Activated T-helper 1 cell treated with Interleukin-2 at 50 U/mL for 16 hours (primary cell): ENCODE results near the gene PKP2.

Experiments
- DNase-seq: peaks from one replicate; pipeline ENCODE4 v3.0.0-alpha.2; 2020; ENCODE audit warnings: low read depth

The PKP2 gene

GRCh38 chr12:32896432-32897280 lies at the start of gene PKP2:
TSS of gene PKP2 (minus strand) at chr12:32896777. CDS start at chr12:32896731, 46 bp downstream.
- no peak for DNase-seq

- DNase-seq, result no peak
These were observed 47.6 kb upstream of the PKP2 start for GRCh38 chr12:32944195-32944594.

DNA sequence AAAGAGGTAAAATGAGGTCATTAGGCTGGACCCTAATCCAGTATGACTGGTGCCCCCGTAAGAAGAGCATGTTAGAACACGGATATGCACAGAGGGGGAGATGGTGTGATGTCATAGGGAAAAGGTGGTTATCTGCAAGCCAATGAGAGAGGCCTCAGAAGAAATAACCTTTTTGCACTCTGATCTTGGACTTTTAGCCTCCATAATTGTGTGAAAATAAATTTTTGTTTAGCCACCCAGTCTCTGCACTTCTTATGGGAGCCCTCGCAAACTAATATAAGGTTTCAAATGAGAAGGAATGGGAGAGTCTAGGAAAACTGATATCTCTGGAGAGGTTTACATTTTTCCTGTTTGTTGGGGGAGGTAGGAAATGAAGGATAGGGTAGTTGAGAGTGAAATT lies 43.2 kb upstream of the PKP2 start:
- DNase-seq, result no peak

DNA sequence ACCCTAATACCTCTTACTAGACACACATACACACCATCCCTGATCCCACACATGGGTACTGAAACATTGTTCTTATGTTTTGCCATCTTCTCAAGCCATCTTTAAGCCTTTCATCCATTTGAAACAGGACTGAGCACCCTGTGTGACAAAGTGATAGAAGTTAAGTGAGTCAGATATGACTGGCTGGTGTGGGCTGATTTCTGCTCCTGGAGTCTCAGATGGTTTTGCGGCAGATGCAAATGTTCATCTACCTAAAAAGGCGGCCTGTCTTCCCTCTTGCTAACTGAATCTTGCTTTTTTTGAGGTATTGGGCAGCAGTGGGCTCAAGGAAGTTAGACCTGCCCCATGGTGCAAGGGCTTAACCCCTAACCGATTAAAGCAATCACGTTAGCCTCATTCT lies 30.4 kb upstream of the PKP2 start:
- DNase-seq, result no peak

DNA sequence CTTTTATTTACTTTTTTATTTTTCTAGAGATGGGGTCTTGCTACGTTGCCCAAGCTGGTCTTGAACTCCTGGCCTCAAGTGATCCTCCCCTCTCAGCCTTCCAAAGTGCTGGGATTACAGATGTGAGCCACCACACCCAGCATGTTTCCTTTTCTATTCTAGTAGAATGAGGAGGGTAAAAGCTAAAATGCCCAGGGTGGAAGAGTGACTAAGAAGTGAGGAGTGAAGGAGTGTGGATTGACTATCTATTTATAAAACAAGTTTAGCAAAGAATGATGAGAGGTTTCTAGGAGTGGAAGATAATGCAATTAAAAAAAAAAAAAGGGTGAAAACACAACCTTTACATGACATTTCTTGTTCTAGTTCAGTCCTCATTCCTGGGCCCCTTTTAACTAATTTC lies 29.8 kb upstream of the PKP2 start:
- DNase-seq, result no peak

- DNase-seq, result no peak
These were observed 26.1 kb upstream of the PKP2 start for GRCh38 chr12:32922546-32923297.

- no peak for DNase-seq
These were observed 24.8 kb upstream of the PKP2 start for GRCh38 chr12:32921397-32921796.

DNA sequence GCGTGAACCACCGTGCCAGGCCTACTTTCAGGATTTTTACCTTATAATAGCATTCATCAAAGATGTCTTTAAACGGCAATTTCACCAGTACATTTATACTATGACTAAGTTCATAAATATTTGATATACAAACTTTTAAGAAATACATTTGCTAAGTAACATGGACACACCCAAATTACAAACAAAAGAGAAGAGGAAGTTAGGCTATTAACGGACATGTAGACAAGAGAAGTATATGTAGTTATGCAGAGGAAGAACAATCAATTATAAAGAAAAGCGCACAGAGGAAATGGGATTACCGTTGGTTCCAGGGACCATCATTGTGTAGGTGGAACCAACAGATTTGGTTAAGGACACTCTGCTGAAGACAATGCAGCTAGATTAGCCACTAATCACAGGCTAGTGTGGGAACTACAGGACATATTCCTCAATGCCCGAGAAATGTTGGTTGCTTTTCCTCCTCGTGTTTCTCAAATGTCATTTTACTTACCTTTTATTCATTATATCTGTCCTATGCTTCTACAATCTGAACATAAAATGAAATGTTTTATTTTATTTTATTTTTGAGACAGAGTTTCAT lies 24.0 kb upstream of the PKP2 start:
- DNase-seq, result no peak

DNA sequence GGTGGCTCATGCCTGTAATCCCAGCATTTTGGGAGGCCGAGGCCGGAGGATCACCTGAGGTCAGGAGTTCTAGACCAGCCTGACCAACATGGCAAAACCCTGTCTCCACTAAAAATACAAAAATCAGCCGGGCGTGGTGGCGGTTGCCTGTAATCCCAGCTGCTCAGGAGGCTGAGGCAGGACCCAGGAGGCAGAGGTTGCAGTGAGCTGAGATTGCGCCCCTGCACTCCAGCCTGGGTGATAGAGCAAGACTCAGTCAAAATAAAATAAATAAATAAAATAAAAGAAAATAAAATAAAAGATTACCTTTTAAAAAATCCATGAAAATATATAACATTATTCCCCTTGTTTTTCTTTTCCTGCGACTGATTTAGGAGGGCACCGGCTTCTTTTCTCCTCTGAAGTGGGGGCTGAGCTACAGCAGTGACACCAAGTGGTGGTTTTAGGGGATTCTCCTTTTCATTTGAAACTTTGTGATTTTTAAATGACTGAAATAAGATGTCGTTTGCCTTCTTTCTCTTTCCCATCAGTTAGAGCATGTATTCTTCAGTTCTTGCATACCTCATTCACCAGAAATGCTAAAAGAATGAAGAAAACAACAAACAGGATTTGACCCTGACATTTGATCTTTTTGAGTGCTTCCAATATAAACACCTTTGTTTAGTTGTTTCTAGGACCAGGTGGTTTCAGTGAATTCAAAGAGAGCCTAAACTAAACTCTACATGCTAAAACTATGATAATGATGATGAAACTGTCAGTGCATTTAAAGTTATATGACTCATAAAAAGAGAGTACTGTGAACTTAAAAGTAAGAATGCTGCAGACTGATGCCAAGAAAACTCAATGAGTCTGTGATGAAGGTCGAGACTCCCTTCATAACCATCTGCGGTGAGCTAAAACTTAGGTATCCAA lies 22.6 kb upstream of the PKP2 start:
- no peak for DNase-seq

- no peak for DNase-seq
These were observed 20.6 kb upstream of the PKP2 start for GRCh38 chr12:32917094-32917611.

DNA sequence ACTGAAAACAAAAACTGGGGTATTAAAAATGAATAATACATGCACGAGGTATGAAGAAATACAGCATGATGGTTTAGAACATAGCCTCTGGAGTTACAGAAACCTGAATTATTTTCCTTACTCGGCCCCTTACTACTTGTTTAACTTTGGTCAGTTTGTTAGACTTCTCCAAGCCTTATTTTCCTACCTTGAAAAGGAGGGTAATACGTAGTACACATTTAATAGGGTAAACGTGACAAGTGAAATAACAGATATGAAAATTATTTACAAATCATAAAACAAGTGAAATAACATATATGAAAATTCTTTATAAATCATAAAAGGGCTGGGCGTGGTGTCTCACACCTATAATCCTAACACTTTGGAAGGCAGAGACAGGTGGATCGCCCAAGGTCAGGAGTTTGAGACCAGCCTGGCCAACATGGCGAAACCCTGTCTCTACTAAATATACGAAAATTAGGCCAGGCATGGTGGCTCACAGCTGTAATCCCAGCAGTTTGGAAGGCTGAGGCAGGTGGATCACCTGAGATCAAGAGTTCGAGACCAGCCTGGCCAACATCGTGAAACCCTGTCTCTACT lies 11.4 kb upstream of the PKP2 start:
- no peak for DNase-seq

DNA sequence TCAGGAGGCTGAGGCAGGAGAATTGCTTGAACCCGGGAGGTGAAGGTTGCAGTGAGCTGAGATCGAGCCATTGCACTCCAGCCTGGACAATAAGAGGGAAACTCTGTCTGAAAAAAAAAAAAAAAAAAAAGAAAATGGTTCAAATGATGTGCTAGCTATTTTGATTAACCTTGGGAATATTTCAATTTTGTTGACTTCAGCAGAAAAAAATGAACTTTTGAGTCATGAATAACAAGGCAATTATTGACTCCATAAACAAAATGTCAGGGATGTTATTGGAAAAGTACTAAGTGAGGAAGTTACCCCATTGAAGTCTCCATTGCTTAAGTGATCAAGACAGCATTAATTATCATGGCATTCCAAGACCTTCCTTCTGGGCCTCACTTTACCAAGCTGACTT lies 10.6 kb upstream of the PKP2 start:
- no peak for DNase-seq

- no peak for DNase-seq
These were observed 10.0 kb upstream of the PKP2 start for GRCh38 chr12:32906399-32907165.

DNA sequence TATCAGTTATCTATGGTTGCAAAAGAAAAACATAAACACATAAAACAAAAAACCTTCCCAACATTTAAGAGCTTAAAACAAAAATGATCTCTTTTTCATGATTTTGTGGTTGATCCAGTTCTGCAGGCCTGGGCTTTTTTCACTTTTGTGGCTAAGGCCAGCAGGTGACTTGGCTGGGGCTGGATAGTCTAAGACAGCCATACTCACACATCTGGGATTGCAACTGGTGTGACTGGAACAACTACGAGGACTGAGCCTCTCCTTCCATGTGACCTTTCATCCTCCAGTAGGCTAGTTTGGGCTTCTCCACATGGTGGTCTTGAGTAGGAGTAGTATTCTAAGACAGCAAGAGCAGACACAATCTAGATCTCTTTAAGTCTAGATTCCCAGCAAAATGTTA lies 7.2 kb upstream of the PKP2 start:
- DNase-seq, result no peak

- no peak for DNase-seq
These were observed 6.7 kb upstream of the PKP2 start for GRCh38 chr12:32903318-32903717.

- DNase-seq, result no peak
These were observed 5.9 kb upstream of the PKP2 start for GRCh38 chr12:32902287-32902997.

- no peak for DNase-seq
These were observed 5.0 kb upstream of the PKP2 start for GRCh38 chr12:32901553-32901952.

DNA sequence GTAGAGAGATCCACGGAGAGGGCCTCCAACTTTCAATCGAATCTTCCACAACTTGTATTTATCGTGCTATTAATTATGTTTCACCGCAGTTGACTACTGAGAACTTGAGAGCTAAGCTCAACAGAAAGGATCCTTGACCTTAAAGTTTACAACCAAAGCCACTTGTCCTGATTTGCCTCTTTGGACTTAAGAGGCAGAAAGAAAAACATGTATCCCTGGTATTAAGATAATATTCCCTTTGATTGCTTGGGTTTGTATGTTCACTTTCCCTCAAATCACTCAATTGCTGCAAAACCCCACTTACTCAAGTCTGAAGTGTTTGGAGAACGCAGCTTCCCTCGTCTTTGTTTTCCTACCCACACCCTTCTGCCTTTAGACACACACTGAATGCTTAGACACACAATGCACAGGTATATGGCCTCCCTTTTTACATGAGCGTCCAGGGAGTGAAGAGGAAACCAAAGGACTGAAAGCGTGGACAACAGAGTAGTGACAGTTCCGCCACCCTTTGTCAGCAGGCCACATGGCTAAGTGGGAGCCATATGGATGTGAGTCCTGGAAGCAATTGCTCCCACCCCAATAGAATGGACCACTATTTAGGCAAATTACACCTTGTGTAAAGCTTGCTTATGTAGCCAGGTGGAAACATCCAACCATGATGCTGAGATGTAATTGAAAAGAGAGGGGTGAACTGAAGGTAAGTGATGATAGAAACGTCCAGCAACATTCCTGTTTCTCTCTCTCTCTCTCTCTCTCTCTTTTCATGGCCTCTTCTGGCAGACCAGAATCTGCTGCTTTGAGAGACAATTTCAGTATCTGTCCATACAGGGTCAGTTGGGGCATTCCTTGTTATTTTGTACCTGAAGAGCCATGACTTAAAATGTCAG lies 1.4 kb upstream of the PKP2 start:
- no peak for DNase-seq

GRCh38 chr12:32897281-32897610 lies 669 bp upstream of the PKP2 start:
- no peak for DNase-seq
